HG02623 (cell line): Measurements from ENCODE around the gene UNKL.
"Not testable (repeated sequence)": the region's sequence is repeated elsewhere in the genome, so short reads cannot be mapped to it uniquely, and the experiment has no call there.

Experiments used
- ATAC-seq: cut with Tn5 transposase; IDR thresholded peaks from one replicate; pipeline ENCODE4 v1.9.1; 2021; ENCODE audit warnings: moderate library complexity; ENCODE audit not compliant: unreplicated experiment

The UNKL gene

GRCh38 chr16:1446296-1447080 is 32.0 kb upstream of the UNKL start:
- no peak for ATAC-seq

GRCh38 chr16:1445518-1446203 is 31.2 kb upstream of the UNKL start:
- no peak for ATAC-seq

GRCh38 chr16:1444730-1445517 is 30.4 kb upstream of the UNKL start:
- ATAC-seq, result no peak

DNA sequence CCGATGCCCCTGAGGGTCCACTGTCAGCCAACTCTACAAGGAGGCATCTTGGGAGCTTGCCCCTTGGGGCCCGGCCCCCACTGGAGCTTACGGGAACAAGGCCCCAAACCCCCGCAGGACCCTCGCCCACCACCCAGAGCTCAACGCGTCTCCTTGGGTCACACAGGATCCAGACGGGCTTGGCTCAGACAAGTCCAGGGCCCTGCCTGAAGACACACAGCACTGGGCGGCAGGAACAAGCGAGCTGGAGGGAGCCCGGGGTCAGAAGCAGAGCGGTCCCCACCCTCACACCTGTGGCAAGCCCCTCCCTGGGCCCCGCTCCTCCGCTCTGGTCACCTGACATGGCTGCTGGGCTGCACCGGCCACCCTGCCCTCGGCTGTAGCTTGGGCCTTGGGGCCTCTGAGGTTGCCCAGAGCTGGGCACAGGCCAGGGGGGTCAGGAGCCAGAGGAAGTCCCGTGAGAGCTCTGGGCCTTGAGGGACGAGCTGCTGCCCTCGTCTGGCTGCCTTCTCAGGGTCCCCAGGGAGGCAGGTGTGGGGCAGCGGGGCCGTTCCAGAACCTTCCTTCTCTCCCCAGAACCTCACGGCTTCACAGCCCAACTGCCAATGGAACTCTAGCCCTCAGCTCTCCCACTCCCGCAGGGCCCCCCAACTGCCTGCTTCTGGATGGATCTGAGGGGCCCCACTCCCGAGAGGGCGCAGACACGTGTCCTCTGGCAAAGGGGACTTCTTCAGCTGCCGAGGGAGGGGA is 29.7 kb upstream of the UNKL start, which contains the start of gene CCDC154:
CCDC154 (minus strand) TSS at position 577 of the 750 bp plus-strand sequence; CDS start at position 343, 234 bp downstream.
- no peak for ATAC-seq

GRCh38 chr16:1443403-1443973 is 29.0 kb upstream of the UNKL start:
- ATAC-seq, result no peak

- ATAC-seq, result no peak
Measured at GRCh38 chr16:1442697-1443096, 28.2 kb upstream of the UNKL start.

- ATAC-seq, result no peak
Measured at GRCh38 chr16:1441391-1441829, 26.9 kb upstream of the UNKL start.

DNA sequence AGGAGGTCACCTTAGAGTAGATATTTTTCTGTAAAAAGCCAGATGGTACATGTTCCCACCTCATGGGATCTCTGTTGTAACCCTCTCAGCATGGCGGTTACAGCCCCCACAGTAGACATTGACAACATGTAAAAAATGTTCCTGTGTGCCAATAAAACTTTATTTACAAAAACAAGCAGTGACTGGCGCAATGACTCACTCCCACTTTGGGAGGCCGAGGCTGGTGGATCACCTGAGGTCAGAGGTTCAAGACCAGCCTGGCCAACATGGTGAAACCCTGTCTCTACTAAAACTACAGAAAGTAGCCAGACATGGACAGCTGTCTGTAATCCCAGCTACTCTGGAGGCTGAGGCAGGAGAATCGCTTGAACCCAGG is 25.2 kb upstream of the UNKL start:
- not testable (repeated sequence) for ATAC-seq

DNA sequence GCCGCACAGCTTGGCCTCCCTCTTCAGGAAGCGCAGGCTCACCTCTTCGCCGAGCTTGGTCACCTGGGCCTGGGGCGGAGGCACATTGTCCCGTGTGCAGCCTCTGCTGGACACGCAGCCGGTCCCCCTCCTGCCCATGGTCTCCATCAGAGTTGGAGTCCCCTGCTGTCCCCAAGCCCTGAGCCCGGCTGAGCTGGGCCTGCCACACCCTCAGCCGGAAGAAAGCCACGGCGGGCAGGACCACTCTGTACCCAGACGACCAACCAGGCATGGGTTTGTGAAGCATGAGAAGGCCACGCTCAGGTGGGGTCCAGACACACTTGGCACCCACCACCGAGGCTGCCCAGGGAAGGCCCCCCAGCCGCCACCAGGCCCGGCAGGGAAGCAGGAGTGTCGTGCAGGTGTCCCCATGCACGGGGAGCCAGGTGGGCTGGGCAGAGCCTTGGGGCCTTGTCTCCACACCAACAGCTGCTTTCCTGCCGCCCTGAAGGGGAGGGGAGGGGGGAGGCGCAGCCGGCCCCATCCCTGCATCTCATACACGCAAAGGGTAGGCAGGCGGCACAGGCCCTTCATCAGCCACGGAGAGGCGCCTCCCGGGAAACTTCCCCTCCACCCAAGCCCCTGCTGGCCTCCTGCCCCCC is 24.7 kb upstream of the UNKL start:
- no peak for ATAC-seq

DNA sequence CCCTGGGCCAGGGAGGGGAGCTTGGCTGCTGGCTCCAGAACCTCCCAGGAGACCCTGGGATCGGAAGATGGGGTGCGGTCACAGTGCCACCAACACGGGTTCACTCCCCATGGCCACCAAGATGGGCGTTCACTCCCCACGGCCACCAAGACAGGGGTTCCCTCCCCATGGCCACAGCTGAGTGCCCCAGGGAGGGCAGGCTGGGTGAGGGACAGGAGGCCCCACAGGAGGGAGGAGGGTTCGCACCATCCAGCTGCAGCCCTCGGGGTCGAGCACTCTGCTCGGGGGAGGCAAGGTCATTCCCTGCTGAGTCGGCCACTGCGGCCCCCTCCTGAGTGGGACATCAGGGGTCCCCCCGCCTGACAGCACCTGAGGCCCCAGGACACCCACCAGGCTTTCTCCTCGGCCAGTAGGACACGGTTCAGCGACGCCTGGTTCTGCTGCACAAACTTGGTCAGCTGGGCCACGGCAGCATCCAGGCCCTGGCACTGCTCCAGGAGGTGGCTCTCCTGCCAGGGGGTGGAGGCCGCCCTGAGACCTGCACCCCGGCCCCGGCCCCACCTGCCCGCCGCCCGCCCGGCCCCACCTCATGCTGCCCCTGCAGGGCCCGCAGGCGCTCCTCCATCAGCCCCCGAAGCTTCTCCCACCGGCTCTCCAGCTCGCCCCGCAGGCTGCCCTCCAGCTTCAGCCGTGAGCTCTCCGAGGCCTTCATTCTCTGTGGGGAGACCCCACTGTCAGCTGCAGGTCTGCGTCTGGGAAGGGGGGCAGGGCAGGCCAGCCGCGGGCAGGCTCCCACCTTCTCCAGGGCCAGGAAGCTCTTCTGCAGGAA is 23.9 kb upstream of the UNKL start:
- ATAC-seq, result no peak

GRCh38 chr16:1437606-1438005 is 23.1 kb upstream of the UNKL start:
- ATAC-seq, result no peak

DNA sequence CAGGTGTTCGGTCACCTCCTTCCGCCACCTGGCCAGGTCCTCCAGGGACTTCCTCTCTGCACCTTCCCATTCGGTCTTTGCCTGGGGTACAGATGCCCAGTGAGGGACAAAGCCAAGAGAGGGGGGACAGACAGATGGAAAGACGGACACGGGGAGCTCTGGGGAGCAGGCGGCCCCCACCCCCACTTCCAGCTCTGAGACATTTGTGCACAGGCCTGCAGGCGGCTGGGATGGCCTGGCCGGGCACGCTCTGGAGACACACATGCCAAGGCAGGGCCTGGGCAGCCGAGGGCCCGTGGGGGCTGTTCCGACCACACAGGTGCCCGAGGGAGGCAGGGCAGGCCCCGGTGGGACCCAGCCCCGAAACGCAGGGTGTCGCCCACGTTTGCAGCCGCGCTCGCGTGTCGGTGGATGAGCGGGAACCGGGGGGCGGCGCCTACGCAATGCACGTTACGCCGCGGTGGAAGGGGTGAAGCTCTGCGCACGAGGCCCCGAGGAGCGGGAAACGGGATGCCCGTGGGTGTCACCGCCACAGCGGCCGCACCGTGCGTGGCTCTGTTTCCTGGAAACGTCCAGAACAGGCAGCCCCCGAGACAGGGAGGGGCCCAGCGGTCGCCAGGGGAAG is 22.3 kb upstream of the UNKL start:
- ATAC-seq, result no peak

DNA sequence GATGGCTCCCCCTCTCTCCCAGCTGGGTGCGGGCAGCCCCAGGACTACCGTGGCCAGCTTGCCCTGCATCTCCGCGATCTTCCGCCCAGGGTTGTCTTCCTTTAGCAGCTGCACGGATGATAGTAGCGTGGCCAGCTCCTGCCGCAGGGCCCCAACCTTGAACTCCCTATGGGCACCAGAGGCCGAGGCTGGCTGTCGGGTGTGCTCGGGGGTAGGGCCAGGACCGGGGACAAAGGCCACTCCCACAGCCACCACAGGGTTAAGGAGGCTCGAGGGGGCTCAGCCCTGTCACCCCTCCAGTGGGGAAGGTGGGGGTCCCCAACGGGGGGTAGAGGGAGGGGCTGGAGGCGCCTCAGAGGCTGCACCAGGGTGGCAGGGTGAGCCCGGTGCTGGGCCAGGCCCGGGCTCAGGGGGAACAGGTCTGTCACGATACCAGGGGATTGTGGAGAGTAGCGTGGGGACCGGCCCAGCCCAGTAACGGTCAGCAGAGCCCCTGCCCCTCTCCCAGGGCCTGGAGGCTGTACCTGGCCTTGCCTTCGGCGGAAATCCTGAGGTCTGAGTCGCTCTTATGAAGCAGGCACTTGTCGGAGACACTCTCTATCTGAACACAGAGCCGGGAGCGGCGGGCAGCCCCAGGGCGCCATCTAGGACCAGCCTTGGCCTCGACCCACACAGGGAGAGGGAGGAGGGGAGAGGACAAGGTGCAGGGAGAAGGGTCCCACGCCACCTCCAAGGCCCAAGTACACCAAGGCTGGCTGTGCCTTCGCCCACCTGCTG is 21.6 kb upstream of the UNKL start:
- ATAC-seq, result no peak

DNA sequence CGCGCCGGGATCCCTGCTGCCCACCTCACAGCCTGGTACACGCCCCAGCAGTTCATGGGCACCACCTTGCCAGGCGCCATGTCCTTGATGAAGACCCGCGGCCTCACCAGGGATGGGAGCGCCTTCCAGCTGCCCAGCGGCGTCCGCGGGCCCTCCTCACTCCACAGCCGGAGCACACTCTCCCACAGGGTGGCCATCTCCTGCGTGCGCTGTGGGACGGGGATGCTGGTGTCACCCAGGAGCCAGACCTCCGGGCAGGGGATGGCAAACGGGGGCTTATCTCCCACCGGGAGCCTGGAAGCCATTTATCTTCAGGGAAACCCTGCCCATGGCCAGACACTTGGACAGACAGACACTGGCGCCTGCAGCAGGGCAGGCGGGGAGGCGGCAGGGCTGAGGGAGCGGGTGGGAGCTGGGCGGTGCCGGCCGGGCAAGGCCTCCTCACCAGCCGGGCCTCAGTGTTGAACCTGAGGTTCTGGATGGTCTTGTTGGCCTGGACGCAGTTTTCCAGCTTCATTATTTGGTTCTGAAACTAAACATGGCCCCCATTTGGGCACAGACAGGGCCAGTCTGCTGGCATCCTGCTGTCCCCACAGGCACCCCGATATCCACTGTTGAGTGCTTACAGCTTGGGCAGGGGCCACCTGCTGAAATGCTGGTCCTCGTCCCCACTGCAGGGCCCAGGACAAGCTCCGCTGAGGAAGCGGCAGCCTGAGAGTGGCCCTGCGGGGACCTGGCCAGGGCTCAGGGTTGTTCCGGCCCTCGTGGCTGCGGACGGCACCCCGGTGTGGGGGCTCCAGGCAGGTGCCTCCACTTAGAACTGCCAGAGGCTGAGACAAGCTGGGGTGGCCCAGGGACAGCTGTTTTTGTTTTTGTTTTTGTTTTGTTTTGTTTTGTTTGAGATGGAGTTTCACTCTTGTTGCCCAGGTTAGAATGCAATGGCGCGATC is 20.4 kb upstream of the UNKL start:
- no peak for ATAC-seq

GRCh38 chr16:1433756-1434155 is 19.3 kb upstream of the UNKL start:
- no peak for ATAC-seq

DNA sequence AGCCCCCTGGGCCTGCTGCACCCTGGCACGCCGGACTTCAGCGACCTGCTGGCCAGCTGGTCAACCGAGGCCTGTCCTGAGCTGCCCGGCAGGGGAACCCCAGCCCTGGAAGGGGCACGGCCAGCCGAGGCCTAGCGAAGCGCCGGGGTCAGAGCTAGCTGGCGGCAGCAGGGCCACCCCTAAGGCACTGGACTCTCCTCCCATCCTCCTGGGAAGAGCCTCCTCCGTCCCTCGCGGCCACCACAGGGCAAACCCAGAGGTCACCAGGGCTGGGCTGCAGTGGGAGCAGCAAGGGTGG is 18.7 kb upstream of the UNKL start:
- ATAC-seq, result no peak
